PC-3 (cell line): Measurements from ENCODE around the gene CHRDL2.

Source experiments
- CTCF ChIP-seq: fragments of 300-600 bp; sonication (generic); conservative IDR thresholded peaks from 2 replicates; pipeline ENCODE4 v1.5.1; 2017; ENCODE audit warnings: antibody characterized with exemption, low read depth, mild to moderate bottlenecking, low read length
- EZH2 ChIP-seq: fragments of 300-600 bp; sonication (generic); IDR thresholded peaks from one replicate; pipeline ENCODE4 v1.6.1; 2017; ENCODE audit warnings: antibody characterized with exemption, mild to moderate bottlenecking, low read length; ENCODE audit not compliant: unreplicated experiment

- TF ChIP-seq CTCF (peak; percentile 51), EZH2 (no peak)
Observed at GRCh38 chr11:74701351-74701750, 29.9 kb downstream of the CHRDL2 start.
